SK-N-MC (cell line): ENCODE measurements around the gene ALDH16A1.
A peak's percentile ranks its signal among the peaks of the same experiment; 100 is the strongest.
"Not testable (repeated sequence)": the region's sequence is repeated elsewhere in the genome, so short reads cannot be mapped to it uniquely, and the experiment has no call there.

Source experiments
- DNase-seq: peaks from one replicate; pipeline ENCODE4 v3.0.0-alpha.2; 2011; ENCODE audit warnings: low read depth, low spot score
- H3K27ac ChIP-seq: fragments of 200-600 bp; sonication (generic); 2 replicates; pipeline ENCODE4 v1.5.1; 2016; ENCODE audit warnings: mixed run types
- H3K36me3 ChIP-seq: fragments of 200-600 bp; sonication (generic); 2 replicates; pipeline ENCODE4 v1.6.1; 2017; ENCODE audit warnings: antibody characterized with exemption, low read length, mixed read lengths; ENCODE audit not compliant: insufficient read depth
- H3K4me3 ChIP-seq: fragments of 200-600 bp; sonication (generic); 2 replicates; pipeline ENCODE4 v1.5.1; 2016
- H3K9ac ChIP-seq: fragments of 200-600 bp; sonication (generic); 2 replicates; pipeline ENCODE4 v1.8.0; 2017; ENCODE audit warnings: mixed run types, mixed read lengths; ENCODE audit not compliant: insufficient read length
- H3K9me3 ChIP-seq: fragments of 200-600 bp; sonication (generic); 2 replicates; pipeline ENCODE4 v1.6.1; 2017; ENCODE audit warnings: low read depth, mild to moderate bottlenecking, antibody characterized with exemption, low read length, moderate library complexity, mixed read lengths
- EZH2 ChIP-seq: fragments of 200-600 bp; sonication (generic); IDR thresholded peaks from one replicate; pipeline ENCODE4 v1.6.1; 2017; ENCODE audit warnings: antibody characterized with exemption
- FOXP2 ChIP-seq: optimal IDR thresholded peaks from 2 replicates; pipeline ENCODE3; 2011; ENCODE audit warnings: mild to moderate bottlenecking, moderate library complexity; ENCODE audit not compliant: insufficient read depth; ENCODE audit errors: extremely low read length, control extremely low read depth
- POLR2AphosphoS5 ChIP-seq: IDR thresholded peaks from 2 replicates; pipeline ENCODE4 v1.6.1; 2012; ENCODE audit warnings: mild to moderate bottlenecking, low read depth, low read length, borderline replicate concordance

Gene ALDH16A1

GRCh38 chr19:49442354-49442753 lies 10.7 kb upstream of the ALDH16A1 start:
- peak overlapping the region; percentile 63 for H3K9ac ChIP-seq
- no peaks in the 10 kb centered on the region for H3K9me3 ChIP-seq
- peak overlapping the region; percentile 83; the same call in 1 of the 2 replicates for H3K27ac ChIP-seq
- peak overlapping the region; percentile 99 for H3K4me3 ChIP-seq
- no peak for DNase-seq
- no peak for TF ChIP-seq POLR2AphosphoS5
- no peak for TF ChIP-seq EZH2
- TF ChIP-seq FOXP2: no peak
- peaks cover 9% of the 10 kb centered on the region for H3K36me3 ChIP-seq

- TF ChIP-seq EZH2 (no peak), FOXP2 (no peak), POLR2AphosphoS5 (peak; percentile 56; the same call in 1 of the 2 replicates)
- H3K27ac ChIP-seq: peak overlapping the region; percentile 85
- DNase-seq: peak; percentile 75
Observed at GRCh38 chr19:49442771-49443365, 10.2 kb upstream of the ALDH16A1 start.

GRCh38 chr19:49443366-49444099 lies 9.5 kb upstream of the ALDH16A1 start:
- peak; percentile 87 for DNase-seq
- TF ChIP-seq EZH2: no peak
- TF ChIP-seq FOXP2: peak; percentile 18
- peak overlapping the region; percentile 78 for H3K9ac ChIP-seq
- H3K9me3 ChIP-seq: no peaks in the 10 kb centered on the region
- H3K36me3 ChIP-seq: peaks cover 9% of the 10 kb centered on the region
- H3K4me3 ChIP-seq: peak overlapping the region; percentile 99
- peak overlapping the region; percentile 85 for H3K27ac ChIP-seq

More at GRCh38 chr19:49442771-49443365, 10.2 kb upstream of the ALDH16A1 start:
- H3K9ac ChIP-seq: peak overlapping the region; percentile 78
- H3K4me3 ChIP-seq: peak overlapping the region; percentile 99
- H3K9me3 ChIP-seq: no peaks in the 10 kb centered on the region
- H3K36me3 ChIP-seq: peaks cover 9% of the 10 kb centered on the region

- Histone ChIP-seq H3K4me3 (peak overlapping the region; percentile 99), H3K27ac (0 out of 2 replicates have a peak overlapping the region, but pooled peaks have one; percentile 71), H3K36me3 (peaks cover 15% of the 10 kb centered on the region)
- not testable (repeated sequence) for H3K9ac ChIP-seq, H3K9me3 ChIP-seq, DNase-seq
Observed at GRCh38 chr19:49444100-49444700, 8.8 kb upstream of the ALDH16A1 start.

- DNase-seq: no peak
- TF ChIP-seq FOXP2 (no peak), POLR2AphosphoS5 (no peak), EZH2 (no peak)
- no peak overlapping the region for H3K4me3 ChIP-seq
- H3K36me3 ChIP-seq: peaks cover 26% of the 10 kb centered on the region
- H3K9me3 ChIP-seq: no peaks in the 10 kb centered on the region
- H3K9ac ChIP-seq: no peak overlapping the region
- H3K27ac ChIP-seq: peak overlapping the region; percentile 42; the same call in 1 of the 2 replicates
Observed at GRCh38 chr19:49445997-49446396, 7.0 kb upstream of the ALDH16A1 start.

- peaks cover 26% of the 10 kb centered on the region for H3K36me3 ChIP-seq
- peak; percentile 70 for DNase-seq
- no peak overlapping the region for H3K9ac ChIP-seq
- peak overlapping the region; percentile 60 for H3K27ac ChIP-seq
- H3K9me3 ChIP-seq: no peaks in the 10 kb centered on the region
- H3K4me3 ChIP-seq: peak overlapping the region; percentile 72
- TF ChIP-seq EZH2 (no peak), POLR2AphosphoS5 (peak; percentile 53), FOXP2 (no peak)
Observed at GRCh38 chr19:49447485-49448431, 5.3 kb upstream of the ALDH16A1 start.

- no peak for DNase-seq
- Histone ChIP-seq H3K9me3 (no peaks in the 10 kb centered on the region), H3K36me3 (peaks cover 26% of the 10 kb centered on the region), H3K4me3 (no peak overlapping the region; the same call in 1 of the 2 replicates), H3K27ac (peak overlapping the region; percentile 60), H3K9ac (no peak overlapping the region)
- TF ChIP-seq EZH2: no peak
Observed at GRCh38 chr19:49448432-49448786, 4.6 kb upstream of the ALDH16A1 start.

GRCh38 chr19:49450405-49450804 lies 2.6 kb upstream of the ALDH16A1 start:
- Histone ChIP-seq H3K9ac (peak overlapping the region; percentile 95), H3K27ac (peak overlapping the region; percentile 26; the same call in 1 of the 2 replicates), H3K36me3 (peaks cover 26% of the 10 kb centered on the region), H3K9me3 (no peaks in the 10 kb centered on the region), H3K4me3 (peak overlapping the region; percentile 96)
- DNase-seq: no peak
- TF ChIP-seq POLR2AphosphoS5 (no peak), FOXP2 (no peak), EZH2 (no peak)
